ENCODE results near the gene ADCY7. TPM values are rescaled to one million over a fixed set of nuclear protein-coding genes. Genes with fewer than 3 reads are reported as not detected.

ADCY7 gene
- total and polyA plus RNA-seq, 9 of the 15 experiments (the other 6 are each of a cell fraction or from before 2014, with no cell fraction given) = 2.3 to 108 (median 28.6) TPM

DNA sequence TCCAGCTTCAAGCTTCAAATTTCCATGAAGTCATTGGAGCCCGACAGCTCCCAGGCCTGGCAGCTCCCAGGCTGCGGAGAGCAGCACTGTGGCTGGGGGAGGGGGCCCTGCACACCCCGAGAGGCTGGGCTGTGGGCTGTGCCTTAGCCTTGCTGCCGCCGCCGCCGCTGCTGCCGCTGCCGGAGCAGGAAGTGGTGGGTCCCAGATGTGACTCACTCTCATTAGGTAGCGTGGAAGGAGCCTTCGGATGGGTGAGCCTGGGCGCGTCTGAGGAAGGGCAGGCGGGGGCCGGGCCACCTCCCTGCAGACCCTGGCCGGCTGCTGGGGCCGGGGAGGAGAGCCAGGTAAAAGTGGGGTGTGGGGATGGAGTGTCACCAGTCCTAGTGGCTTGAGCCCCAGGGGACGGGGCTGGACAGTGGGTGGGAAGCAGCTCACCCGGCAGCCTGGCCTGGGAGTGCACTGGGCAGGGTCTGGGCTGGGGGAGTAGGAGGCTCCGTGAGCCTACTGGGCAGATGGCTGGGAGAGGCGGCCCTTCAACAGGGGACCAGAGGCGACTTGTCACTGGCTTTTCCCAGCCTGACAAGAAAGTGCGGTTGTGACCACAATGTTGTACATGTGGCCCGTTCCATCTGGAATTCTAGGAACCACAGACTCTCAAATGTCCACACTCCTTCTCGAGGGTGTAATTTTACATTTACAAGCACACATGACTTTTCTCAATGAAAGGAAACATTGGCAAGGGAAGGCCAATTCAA, at the start of gene ADCY7 (continued):
- TF ChIP-seq ZBTB49 (CRISPR knock-in tag; IDR thresholded peaks at IDR 0.05; ENCODE audit: borderline replicate concordance) (no peak), CCAR2 (IDR thresholded peaks at IDR 0.05; ENCODE audit: low read depth, low read length) (no peak), NRF1 (conservative IDR thresholded peaks at IDR 0.05 in 1 of 2, IDR thresholded peaks at IDR 0.05 in 1 of 2) (peak; percentile 58; a peak in 2 of 4 replicates), ZNF655 (CRISPR knock-in tag; IDR thresholded peaks at IDR 0.05) (no peak), SMAD1 (IDR thresholded peaks at IDR 0.05; ENCODE audit: low read depth, low read length, partially characterized antibody) (peak; percentile 38), NFIX (CRISPR knock-in tag; IDR thresholded peaks at IDR 0.05; ENCODE audit: low read depth) (no peak), CTBP1 (IDR thresholded peaks at IDR 0.05; ENCODE audit: borderline replicate concordance) (peak; percentile 77), SAFB2 (IDR thresholded peaks at IDR 0.05; ENCODE audit: borderline replicate concordance, low read depth, low read length, severe bottlenecking) (no peak), MTF1 (CRISPR knock-in tag; IDR thresholded peaks at IDR 0.05; ENCODE audit: borderline replicate concordance) (no peak), GATA2 (CRISPR knock-in tag; IDR thresholded peaks at IDR 0.05) (no peak), ARID1B (IDR thresholded peaks at IDR 0.05) (peak; percentile 73), EZH2 (IDR thresholded peaks at IDR 0.05; ENCODE audit: borderline replicate concordance, low read depth, low read length) (no peak), ZNF695 (CRISPR knock-in tag; IDR thresholded peaks at IDR 0.05) (no peak), KAT8 (IDR thresholded peaks at IDR 0.05; ENCODE audit: low read depth) (no peak), ETV6 (IDR thresholded peaks at IDR 0.05; ENCODE audit: borderline replicate concordance in 1 of 2, low read depth in 2 of 2, low read length in 1 of 2) (peak in 1 of 2 experiments; percentile 37; a peak in 1 of 4 replicates), ETV6 (CRISPR knock-in tag; IDR thresholded peaks at IDR 0.05; ENCODE audit: borderline replicate concordance) (no peak), ILK (tag; IDR thresholded peaks at IDR 0.05; ENCODE audit: borderline replicate concordance, low read depth) (no peak)
- TF ChIP-seq, protein P1, sequence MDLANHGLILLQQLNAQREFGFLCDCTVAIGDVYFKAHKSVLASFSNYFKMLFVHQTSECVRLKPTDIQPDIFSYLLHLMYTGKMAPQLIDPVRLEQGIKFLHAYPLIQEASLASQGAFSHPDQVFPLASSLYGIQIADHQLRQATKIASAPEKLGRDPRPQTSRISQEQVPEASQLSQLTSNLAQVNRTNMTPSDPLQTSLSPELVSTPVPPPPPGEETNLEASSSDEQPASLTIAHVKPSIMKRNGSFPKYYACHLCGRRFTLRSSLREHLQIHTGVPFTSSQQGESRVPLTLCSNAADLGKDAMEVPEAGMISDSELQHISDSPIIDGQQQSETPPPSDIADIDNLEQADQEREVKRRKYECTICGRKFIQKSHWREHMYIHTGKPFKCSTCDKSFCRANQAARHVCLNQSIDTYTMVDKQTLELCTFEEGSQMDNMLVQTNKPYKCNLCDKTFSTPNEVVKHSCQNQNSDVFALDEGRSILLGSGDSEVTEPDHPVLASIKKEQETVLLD (IDR thresholded peaks at IDR 0.05) = 0 out of 2 replicates have a peak, but pooled peaks have one; percentile 32
- TF ChIP-seq, protein P2, sequence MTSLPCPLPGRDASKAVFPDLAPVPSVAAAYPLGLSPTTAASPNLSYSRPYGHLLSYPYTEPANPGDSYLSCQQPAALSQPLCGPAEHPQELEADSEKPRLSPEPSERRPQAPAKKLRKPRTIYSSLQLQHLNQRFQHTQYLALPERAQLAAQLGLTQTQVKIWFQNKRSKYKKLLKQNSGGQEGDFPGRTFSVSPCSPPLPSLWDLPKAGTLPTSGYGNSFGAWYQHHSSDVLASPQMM (CRISPR knock-in tag; IDR thresholded peaks at IDR 0.05) = no peak
